ENCODE measurements around the gene ZMYM4.

Gene ZMYM4

DNA sequence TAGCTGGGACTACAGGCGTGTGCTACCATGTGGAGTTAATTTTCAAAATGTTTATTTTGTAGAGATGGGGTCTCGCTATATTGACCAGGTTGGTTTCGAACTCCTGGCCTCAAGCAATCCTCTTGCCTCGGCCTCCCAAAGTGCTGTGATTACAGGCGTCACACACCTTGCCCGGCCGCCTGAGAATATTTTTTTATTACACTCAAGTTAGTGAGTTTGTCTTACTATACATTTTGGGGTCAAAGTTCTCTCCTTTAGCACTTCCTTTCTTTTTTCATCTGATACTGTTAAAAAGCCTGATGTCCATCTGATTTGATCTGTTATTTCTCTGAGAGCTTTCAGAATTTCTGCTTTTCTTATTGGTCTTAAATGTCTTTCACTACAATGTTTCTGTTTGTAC lies 159.9 kb downstream of the ZMYM4 start:
- H3K4me3 ChIP-seq: no peak overlapping the region
- DNase-seq: no peak
- intact Hi-C loops (cut with DNase I; ENCODE audit: low total_unique reads): no loop called here
- TF ChIP-seq, protein P1, sequence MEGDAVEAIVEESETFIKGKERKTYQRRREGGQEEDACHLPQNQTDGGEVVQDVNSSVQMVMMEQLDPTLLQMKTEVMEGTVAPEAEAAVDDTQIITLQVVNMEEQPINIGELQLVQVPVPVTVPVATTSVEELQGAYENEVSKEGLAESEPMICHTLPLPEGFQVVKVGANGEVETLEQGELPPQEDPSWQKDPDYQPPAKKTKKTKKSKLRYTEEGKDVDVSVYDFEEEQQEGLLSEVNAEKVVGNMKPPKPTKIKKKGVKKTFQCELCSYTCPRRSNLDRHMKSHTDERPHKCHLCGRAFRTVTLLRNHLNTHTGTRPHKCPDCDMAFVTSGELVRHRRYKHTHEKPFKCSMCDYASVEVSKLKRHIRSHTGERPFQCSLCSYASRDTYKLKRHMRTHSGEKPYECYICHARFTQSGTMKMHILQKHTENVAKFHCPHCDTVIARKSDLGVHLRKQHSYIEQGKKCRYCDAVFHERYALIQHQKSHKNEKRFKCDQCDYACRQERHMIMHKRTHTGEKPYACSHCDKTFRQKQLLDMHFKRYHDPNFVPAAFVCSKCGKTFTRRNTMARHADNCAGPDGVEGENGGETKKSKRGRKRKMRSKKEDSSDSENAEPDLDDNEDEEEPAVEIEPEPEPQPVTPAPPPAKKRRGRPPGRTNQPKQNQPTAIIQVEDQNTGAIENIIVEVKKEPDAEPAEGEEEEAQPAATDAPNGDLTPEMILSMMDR (IDR thresholded peaks at IDR 0.05): no peak
- H3K4me1 ChIP-seq: no peaks in the 10 kb centered on the region
- H3K9me3 ChIP-seq: no peaks in the 10 kb centered on the region
- H3K36me3 ChIP-seq: peaks cover 0 to 51% (median 5%) of the 10 kb centered on the region in 3 donors
- no peaks in the 10 kb centered on the region for H3K27me3 ChIP-seq
- H3K27ac ChIP-seq: no peak overlapping the region

DNA sequence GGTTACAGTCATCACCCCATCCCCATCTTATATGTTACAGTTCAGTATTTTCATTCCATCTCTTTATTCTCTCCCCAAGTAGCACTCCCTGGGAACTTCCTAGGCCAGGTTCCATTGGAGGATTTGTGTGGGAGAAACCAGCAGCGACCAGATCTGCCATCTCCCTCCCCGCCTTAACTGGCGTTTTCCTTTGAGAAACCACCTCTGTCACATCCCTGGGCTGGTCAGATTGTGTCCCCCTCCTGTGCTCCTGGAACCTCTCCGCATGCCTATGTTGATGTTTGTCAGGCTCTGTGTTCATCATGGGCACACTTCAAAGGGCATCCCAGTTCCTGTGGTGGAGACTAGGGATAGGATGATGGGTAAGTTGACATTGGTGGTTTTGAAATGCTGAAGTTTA lies 162.3 kb downstream of the ZMYM4 start:
- TF ChIP-seq, protein P1 (IDR thresholded peaks at IDR 0.05): no peak
- no peaks in the 10 kb centered on the region for H3K9me3 ChIP-seq
- H3K36me3 ChIP-seq: peaks cover 12 to 63% (median 22%) of the 10 kb centered on the region in 3 donors
- no peak overlapping the region for H3K27ac ChIP-seq
- intact Hi-C loops (cut with DNase I; ENCODE audit: low total_unique reads): no loop called here
- H3K4me3 ChIP-seq: no peak overlapping the region
- H3K27me3 ChIP-seq: no peaks in the 10 kb centered on the region
- DNase-seq: no peak
- no peaks in the 10 kb centered on the region for H3K4me1 ChIP-seq

DNA sequence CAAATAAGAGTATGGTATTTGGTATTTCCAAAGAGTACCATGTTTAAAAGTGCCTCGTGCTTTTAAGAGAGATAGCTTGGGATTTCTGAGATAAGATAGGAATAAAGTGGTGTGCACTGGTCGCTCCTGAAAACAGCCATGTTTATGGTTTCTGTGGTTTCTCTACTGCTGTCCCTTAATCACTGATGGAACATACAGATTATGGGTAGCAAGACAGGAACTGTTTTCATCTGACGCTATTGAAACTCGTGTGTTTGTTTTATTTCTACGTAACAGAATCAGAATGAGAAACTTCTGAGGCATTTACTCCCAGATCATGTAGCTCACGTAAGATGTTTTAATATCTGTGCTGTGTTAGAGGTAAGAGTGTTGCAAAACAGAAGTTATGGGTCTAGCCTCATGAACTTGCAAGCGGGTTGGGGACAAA lies 162.7 kb downstream of the ZMYM4 start:
- H3K9me3 ChIP-seq: no peaks in the 10 kb centered on the region
- no peaks in the 10 kb centered on the region for H3K4me1 ChIP-seq
- H3K4me3 ChIP-seq: no peak overlapping the region
- no peak overlapping the region for H3K27ac ChIP-seq
- TF ChIP-seq, protein P1 (IDR thresholded peaks at IDR 0.05): no peak
- intact Hi-C loops (cut with DNase I; ENCODE audit: low total_unique reads): no loop called here
- H3K36me3 ChIP-seq: peaks cover 15 to 67% (median 27%) of the 10 kb centered on the region in 3 donors
- H3K27me3 ChIP-seq: no peaks in the 10 kb centered on the region
- no peak for DNase-seq

DNA sequence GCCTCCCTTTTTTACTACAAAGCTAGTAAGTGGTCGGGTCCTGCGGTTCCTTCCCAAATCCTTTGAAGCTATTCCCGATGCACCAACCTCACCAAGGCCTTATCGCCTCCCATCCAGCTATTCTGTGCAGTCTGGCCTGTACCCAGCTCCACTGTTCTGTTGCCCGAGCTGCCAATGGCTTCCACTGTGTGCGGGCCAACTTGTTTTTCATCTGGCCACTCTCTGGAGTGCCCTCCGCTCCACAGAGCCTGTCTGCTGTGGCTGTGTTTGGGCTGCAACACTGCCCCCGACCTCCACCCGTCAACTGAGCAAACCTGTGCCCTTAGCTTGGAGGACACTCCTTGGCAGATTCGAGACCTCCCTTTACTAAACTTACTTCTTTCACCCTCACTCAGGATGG lies 163.7 kb downstream of the ZMYM4 start:
- H3K4me3 ChIP-seq: no peak overlapping the region

DNA sequence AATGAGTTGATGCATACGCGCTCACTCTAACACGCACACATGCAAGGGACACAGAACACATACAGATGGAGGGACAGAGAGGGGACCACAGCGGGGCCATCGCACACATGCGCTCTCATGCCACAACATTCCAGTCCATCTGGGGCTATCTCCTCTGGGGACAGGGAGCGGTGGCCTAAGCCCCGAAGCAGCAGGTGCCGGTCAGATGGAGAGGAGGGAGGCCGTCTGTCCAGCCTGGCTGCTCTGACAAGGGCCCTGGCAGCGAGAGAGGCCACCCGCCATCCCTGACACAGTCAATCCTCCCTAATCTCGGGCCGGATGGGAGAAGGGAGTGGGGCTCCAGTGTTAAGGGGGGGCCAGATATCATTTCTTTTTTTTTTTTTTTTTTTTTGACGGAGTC lies 165.2 kb downstream of the ZMYM4 start:
- H3K9me3 ChIP-seq: no peaks in the 10 kb centered on the region
- H3K36me3 ChIP-seq: peaks cover 25 to 78% (median 30%) of the 10 kb centered on the region in 3 donors
- no peaks in the 10 kb centered on the region for H3K27me3 ChIP-seq
- no peak overlapping the region for H3K27ac ChIP-seq
- intact Hi-C loops (cut with DNase I; ENCODE audit: low total_unique reads): no loop called here
- TF ChIP-seq, protein P1 (IDR thresholded peaks at IDR 0.05): no peak
- DNase-seq: no peak
- H3K4me1 ChIP-seq: no peaks in the 10 kb centered on the region
- no peak overlapping the region for H3K4me3 ChIP-seq

More for the DNA sequence above, 163.7 kb downstream of the ZMYM4 start:
- intact Hi-C loops (cut with DNase I; ENCODE audit: low total_unique reads): no loop called here
- no peak for DNase-seq
- TF ChIP-seq, protein P1 (IDR thresholded peaks at IDR 0.05): no peak
- Histone ChIP-seq H3K9me3 (no peaks in the 10 kb centered on the region), H3K4me1 (no peaks in the 10 kb centered on the region), H3K27me3 (no peaks in the 10 kb centered on the region), H3K27ac (no peak overlapping the region), H3K36me3 (peaks cover 23 to 69% (median 30%) of the 10 kb centered on the region in 3 donors)

DNA sequence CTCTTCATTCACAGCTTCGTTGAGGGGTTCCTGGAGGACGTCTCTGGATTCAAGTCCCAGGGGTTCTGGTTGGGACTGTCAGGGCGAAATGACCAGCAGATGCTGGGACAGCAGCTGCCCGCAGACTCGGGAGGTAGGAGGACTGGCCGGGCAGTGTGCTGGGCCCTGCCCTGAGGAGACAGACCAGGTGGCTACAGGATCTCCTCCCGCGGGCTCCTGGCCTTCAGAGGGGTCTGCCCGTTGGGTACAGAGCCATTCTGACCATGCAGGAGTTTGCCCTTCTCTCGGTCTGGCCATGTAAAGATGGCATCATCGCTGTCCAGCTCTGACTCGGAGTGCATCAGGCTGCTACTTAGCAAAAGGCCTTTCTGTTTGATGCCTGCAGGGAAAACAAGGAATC lies 166.2 kb downstream of the ZMYM4 start:
- Histone ChIP-seq H3K36me3 (peaks cover 32 to 88% (median 39%) of the 10 kb centered on the region in 3 donors), H3K27ac (no peak overlapping the region), H3K4me1 (no peaks in the 10 kb centered on the region), H3K27me3 (no peaks in the 10 kb centered on the region), H3K9me3 (no peaks in the 10 kb centered on the region), H3K4me3 (no peak overlapping the region)
- no peak for DNase-seq
- intact Hi-C loops (cut with DNase I; ENCODE audit: low total_unique reads): no loop called here
- TF ChIP-seq, protein P1 (IDR thresholded peaks at IDR 0.05): no peak

Data from tibial artery (tissue), 4 donors.